ENCODE results near the gene MMAA.

DNA sequence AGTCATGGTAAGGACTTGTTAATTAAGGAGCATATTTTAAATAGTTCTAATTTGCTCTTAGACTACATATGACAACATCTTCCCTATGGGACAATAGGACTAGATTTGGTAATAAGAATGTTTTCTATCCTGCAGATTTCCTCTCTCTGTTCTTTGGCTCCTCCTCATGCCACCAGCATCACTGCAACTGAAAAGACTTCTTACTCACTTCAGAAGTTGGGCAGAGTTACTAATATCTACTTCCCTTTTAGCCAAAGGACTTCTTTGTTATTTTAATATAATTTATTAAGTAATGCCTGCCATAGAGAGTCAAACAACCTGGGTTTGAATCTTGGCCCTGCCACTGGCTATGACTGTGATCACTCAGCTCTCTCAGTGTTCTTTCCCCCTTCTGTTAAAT is 16.4 kb downstream of the MMAA start:
- TF ChIP-seq CTCF (IDR thresholded peaks at IDR 0.05), result no peak
- no peak for TF ChIP-seq POLR2A (IDR thresholded peaks at IDR 0.05)

Data from testis (tissue), 2 donors.